IPS-NIHi11 (cell line): Measurements from ENCODE around the gene MYRF.
A peak's percentile ranks its signal among the peaks of the same experiment; 100 is the strongest.

Source experiments
- DNase-seq: peaks from one replicate; pipeline ENCODE4 v3.0.0; 2012; ENCODE audit warnings: mixed read lengths, low spot score

Gene MYRF

GRCh38 chr11:61739413-61739812, 13.0 kb upstream of the MYRF start:
- DNase-seq: no peak

- DNase-seq: no peak
Observed at GRCh38 chr11:61739966-61740365, 12.5 kb upstream of the MYRF start.

- DNase-seq: no peak
Observed at GRCh38 chr11:61742391-61742790, 10.0 kb upstream of the MYRF start.

GRCh38 chr11:61743486-61744095, 8.8 kb upstream of the MYRF start:
- DNase-seq: no peak

- no peak for DNase-seq
Observed at GRCh38 chr11:61744181-61744580, 8.3 kb upstream of the MYRF start.

GRCh38 chr11:61744609-61745156, 7.8 kb upstream of the MYRF start:
- DNase-seq: no peak

- DNase-seq: no peak
Observed at GRCh38 chr11:61745781-61746441, 6.5 kb upstream of the MYRF start.

GRCh38 chr11:61746442-61747191, 5.8 kb upstream of the MYRF start:
- no peak for DNase-seq

- peak; percentile 91 for DNase-seq
Observed at GRCh38 chr11:61747192-61747966, 5.1 kb upstream of the MYRF start.

- no peak for DNase-seq
Observed at GRCh38 chr11:61747967-61748285, 4.5 kb upstream of the MYRF start.

- DNase-seq: no peak
Observed at GRCh38 chr11:61749591-61750217, 2.7 kb upstream of the MYRF start.

- DNase-seq: no peak
Observed at GRCh38 chr11:61750631-61751273, 1.7 kb upstream of the MYRF start.

GRCh38 chr11:61751384-61751783, 1.1 kb upstream of the MYRF start:
- DNase-seq: no peak

GRCh38 chr11:61752925-61753521, 587 bp downstream of the MYRF start:
- DNase-seq: no peak

- no peak for DNase-seq
Observed at GRCh38 chr11:61753672-61754071, 1.2 kb downstream of the MYRF start.

GRCh38 chr11:61754534-61755482, 2.4 kb downstream of the MYRF start:
- no peak for DNase-seq

- no peak for DNase-seq
Observed at GRCh38 chr11:61756147-61756451, 3.7 kb downstream of the MYRF start.

- no peak for DNase-seq
Observed at GRCh38 chr11:61756452-61757212, 4.2 kb downstream of the MYRF start.

GRCh38 chr11:61757213-61757862, 4.9 kb downstream of the MYRF start:
- no peak for DNase-seq
